MCF 10A (cell line): ENCODE results near the gene SETBP1. TPM values are rescaled to one million over a fixed set of nuclear protein-coding genes. Genes with fewer than 3 reads are reported as not detected.
A peak's percentile ranks its signal among the peaks of the same experiment; 100 is the strongest.

Experiments used
- BruUV-seq: library from RNA; stranded (reverse); fragments of 400-500 nt; replicated peaks from 2 replicates; lab custom pipeline; 2021; lab: Mats Ljungman, UMichigan
- CTCF ChIA-PET: fragments of 300-600 bp; sonication (Branson Sonifier 250); formaldehyde crosslinking; extraction: SDS; loops from one replicate; lab custom pipeline; 2021; ENCODE audit warnings: antibody characterized with exemption, inconsistent platforms; lab: Yijun Ruan, JAX
- POLR2A ChIA-PET: fragments of 300-600, 350-650 bp; sonication (Branson Sonifier 250); formaldehyde crosslinking; extraction: SDS; loops from one replicate; lab custom pipeline; 2020; ENCODE audit warnings: antibody characterized with exemption, inconsistent platforms; lab: Yijun Ruan, JAX
- DNase-seq: peaks from one replicate; pipeline ENCODE4 v3.0.0-alpha.2; 2018; ENCODE audit not compliant: unreplicated experiment
- H3K27ac Mint-ChIP-seq: one replicate; pipeline ENCODE4 v1.8.0; 2022; ENCODE audit warnings: mild to moderate bottlenecking, low read depth, mixed read lengths; ENCODE audit not compliant: unreplicated experiment
- H3K27me3 Mint-ChIP-seq: one replicate; pipeline ENCODE4 v1.8.0; 2022; ENCODE audit warnings: mixed read lengths; ENCODE audit not compliant: insufficient read depth, unreplicated experiment
- H3K36me3 Mint-ChIP-seq: one replicate; pipeline ENCODE4 v1.8.0; 2022; ENCODE audit warnings: mild to moderate bottlenecking, moderate library complexity, mixed read lengths; ENCODE audit not compliant: insufficient read depth, unreplicated experiment
- H3K4me1 Mint-ChIP-seq: one replicate; pipeline ENCODE4 v1.8.0; 2022; ENCODE audit warnings: mixed read lengths; ENCODE audit not compliant: insufficient read depth, unreplicated experiment
- H3K4me3 Mint-ChIP-seq: one replicate; pipeline ENCODE4 v1.8.0; 2022; ENCODE audit warnings: mild to moderate bottlenecking, moderate library complexity, mixed read lengths; ENCODE audit not compliant: unreplicated experiment
- H3K9me3 Mint-ChIP-seq: one replicate; pipeline ENCODE4 v1.8.0; 2022; ENCODE audit warnings: mixed read lengths; ENCODE audit not compliant: unreplicated experiment
- CTCF ChIP-seq: fragments of 200-600 bp; IDR thresholded peaks from one replicate; pipeline ENCODE4 v1.8.0; 2022; ENCODE audit warnings: antibody characterized with exemption, mild to moderate bottlenecking; ENCODE audit not compliant: unreplicated experiment
- intact Hi-C: fragments of 100-400 bp; cut with micrococcal nuclease; formaldehyde crosslinking; loops from 2 replicates; pipeline ENCODE4 v1.14.1; 2022
- total RNA-seq: library from RNA; stranded (reverse); gene quantifications from 2 replicates; pipeline ENCODE4 v1.2.3, GENCODE V29; 2022

SETBP1 gene
- total RNA-seq, 1 experiment from 2014 or later: 4.8 TPM

- no peaks in the 10 kb centered on the region for H3K27me3 Mint-ChIP-seq
- POLR2A ChIA-PET: interaction anchor here (0.6 kb wide), 1 partner anchor 191 kb away, joined by 3 read pairs; no protein-coding TSS in a partner anchor
- no peak overlapping the region for H3K4me3 Mint-ChIP-seq
- CTCF ChIA-PET: no interaction called here
- no TSS peak for BruUV-seq
- no peaks in the 10 kb centered on the region for H3K9me3 Mint-ChIP-seq
- no peak for TF ChIP-seq CTCF
- no peak overlapping the region for H3K27ac Mint-ChIP-seq
- peaks cover 6% of the 10 kb centered on the region for H3K36me3 Mint-ChIP-seq
- intact Hi-C loops: no loop called here
- no peak for DNase-seq
- peaks cover 9% of the 10 kb centered on the region for H3K4me1 Mint-ChIP-seq
These were observed 242.3 kb downstream of the SETBP1 start for GRCh38 chr18:44922968-44923367.

- peaks cover 9% of the 10 kb centered on the region for H3K4me1 Mint-ChIP-seq
- H3K27me3 Mint-ChIP-seq: no peaks in the 10 kb centered on the region
- no peaks in the 10 kb centered on the region for H3K9me3 Mint-ChIP-seq
- TF ChIP-seq CTCF: no peak
- DNase-seq: no peak
- CTCF ChIA-PET: interaction anchor here (0.7 to 1.0 kb wide), 2 partner anchors 288 to 459 kb away, joined by 3 to 4 read pairs; no protein-coding TSS in a partner anchor
- H3K4me3 Mint-ChIP-seq: no peak overlapping the region
- intact Hi-C loops: no loop called here
- H3K27ac Mint-ChIP-seq: no peak overlapping the region
- POLR2A ChIA-PET: interaction anchor here (1.2 kb wide), 1 partner anchor 17 kb away, joined by 5 read pairs; no protein-coding TSS in a partner anchor
- BruUV-seq: no TSS peak
- peaks cover 6% of the 10 kb centered on the region for H3K36me3 Mint-ChIP-seq
These were observed 244.3 kb downstream of the SETBP1 start for GRCh38 chr18:44924785-44925499.

GRCh38 chr18:44927127-44927849, 246.6 kb downstream of the SETBP1 start:
- H3K9me3 Mint-ChIP-seq: peaks cover 17% of the 10 kb centered on the region
- peaks cover 9% of the 10 kb centered on the region for H3K4me1 Mint-ChIP-seq
- DNase-seq: no peak
- no peak for TF ChIP-seq CTCF
- peak overlapping the region; percentile 10 for H3K27ac Mint-ChIP-seq
- no peaks in the 10 kb centered on the region for H3K27me3 Mint-ChIP-seq
- intact Hi-C loops: no loop called here
- no peak overlapping the region for H3K4me3 Mint-ChIP-seq
- BruUV-seq: no TSS peak
- ChIA-PET POLR2A (interaction anchor here (0.7 to 1.1 kb wide), 2 partner anchors 18 to 205 kb away, joined by 3 read pairs; no protein-coding TSS in a partner anchor), CTCF (interaction anchor here (0.5 to 1.1 kb wide), 3 partner anchors 27 to 96 kb away, joined by 3 to 5 read pairs (median 3); no protein-coding TSS in a partner anchor)
- H3K36me3 Mint-ChIP-seq: peaks cover 6% of the 10 kb centered on the region

- BruUV-seq: no TSS peak
- no peaks in the 10 kb centered on the region for H3K27me3 Mint-ChIP-seq
- no peak for DNase-seq
- peaks cover 14% of the 10 kb centered on the region for H3K4me1 Mint-ChIP-seq
- no peaks in the 10 kb centered on the region for H3K36me3 Mint-ChIP-seq
- no peak overlapping the region for H3K4me3 Mint-ChIP-seq
- peaks cover 23% of the 10 kb centered on the region for H3K9me3 Mint-ChIP-seq
- ChIA-PET CTCF (interaction anchor here (0.7 kb wide), 1 partner anchor 340 kb away, joined by 3 read pairs; no protein-coding TSS in a partner anchor), POLR2A (no interaction called here)
- no peak overlapping the region for H3K27ac Mint-ChIP-seq
- no peak for TF ChIP-seq CTCF
- intact Hi-C loops: no loop called here
These were observed 254.2 kb downstream of the SETBP1 start for GRCh38 chr18:44934901-44935300.
